H1 (cell line): ENCODE results near the gene NAXD. TPM values are rescaled to one million over a fixed set of nuclear protein-coding genes. Genes with fewer than 3 reads are reported as not detected.
A peak's percentile ranks its signal among the peaks of the same experiment; 100 is the strongest.

Source experiments
- CTCF ChIA-PET: fragments of 300-600 bp; sonication (Branson Sonifier 250); formaldehyde crosslinking; loops from one replicate; lab custom pipeline; 2021; ENCODE audit not compliant: partially characterized antibody; lab: Charles Lee
- POLR2A ChIA-PET: fragments of 300-600 bp; sonication (Branson Sonifier 250); formaldehyde crosslinking; loops from one replicate; lab custom pipeline; 2021; ENCODE audit warnings: inconsistent platforms; ENCODE audit not compliant: partially characterized antibody; lab: Charles Lee
- DNase-seq, 2 experiments: peaks; one replicate each; pipeline versions ENCODE4 v3.0.0 to v3.0.0-alpha.2; 2010 to 2022; ENCODE audit warnings: low spot score in 2 of 2, low read depth in 1 of 2, mixed read lengths in 1 of 2
- FAIRE-seq: peaks from 2 replicates; lab custom pipeline; 2011; peaks lifted over from hg19 to GRCh38; lab: Jason Lieb, UNC
- H2AFZ ChIP-seq: 2 replicates; pipeline ENCODE4 v1.8.1; 2012; ENCODE audit warnings: low read length, inconsistent platforms
- H2AK5ac ChIP-seq: 2 replicates; pipeline ENCODE4 v1.6.1; 2013; ENCODE audit warnings: low read depth, low read length
- H2BK120ac ChIP-seq: replicated peaks from 2 replicates; pipeline ENCODE3; 2013; ENCODE audit warnings: low read depth, low read length, inconsistent platforms
- H2BK12ac ChIP-seq: 2 replicates; pipeline ENCODE4 v1.6.1; 2013; ENCODE audit warnings: low read depth, low read length
- H2BK15ac ChIP-seq: 2 replicates; pipeline ENCODE4 v1.6.1; 2013; ENCODE audit warnings: low read length
- H2BK20ac ChIP-seq: 2 replicates; pipeline ENCODE4 v1.6.1; 2013; ENCODE audit warnings: low read length
- H2BK5ac ChIP-seq: 2 replicates; pipeline ENCODE4 v1.6.1; 2013; ENCODE audit warnings: low read depth, low read length
- H3K14ac ChIP-seq: 2 replicates; pipeline ENCODE4 v1.6.1; 2013; ENCODE audit warnings: inconsistent platforms; ENCODE audit not compliant: insufficient read length
- H3K18ac ChIP-seq: 2 replicates; pipeline ENCODE4 v1.6.1; 2013; ENCODE audit warnings: low read length; ENCODE audit errors: extremely low read depth
- H3K23ac ChIP-seq: 2 replicates; pipeline ENCODE4 v1.6.1; 2013; ENCODE audit warnings: inconsistent platforms; ENCODE audit not compliant: insufficient read length
- H3K23me2 ChIP-seq: 2 replicates; pipeline ENCODE4 v1.6.1; 2013; ENCODE audit warnings: low read depth, low read length
- H3K27ac ChIP-seq: 2 replicates; pipeline ENCODE4 v1.6.1; 2011; ENCODE audit warnings: low read depth, low read length, inconsistent platforms
- H3K27me3 ChIP-seq, 4 experiments: replicated peaks in 1 of 4; 1 replicate in 1 of 4; 2 replicates in 3 of 4; pipeline versions ENCODE4 v1.6.1 to v1.8.1; 2011 to 2013; ENCODE audit warnings: low read length in 3 of 4, mild to moderate bottlenecking in 3 of 4, inconsistent platforms in 2 of 4, mixed read lengths in 2 of 4, moderate library complexity in 1 of 4; ENCODE audit not compliant: control insufficient read depth in 3 of 4, insufficient read depth in 3 of 4; ENCODE audit errors: extremely low read depth in 1 of 4
- H3K36me3 ChIP-seq, 4 experiments: 2 replicates each; pipeline versions ENCODE4 v1.6.1 to v1.8.1; 2011 to 2013; ENCODE audit warnings: mild to moderate bottlenecking in 4 of 4, low read length in 3 of 4, moderate library complexity in 2 of 4, control low read depth in 1 of 4, inconsistent platforms in 1 of 4; ENCODE audit not compliant: insufficient read depth in 4 of 4, control insufficient read depth in 2 of 4
- H3K4ac ChIP-seq: replicated peaks from 2 replicates; pipeline ENCODE3; 2013; ENCODE audit warnings: low read length, low read depth, mixed read lengths, inconsistent platforms; ENCODE audit not compliant: insufficient read length
- H3K4me1 ChIP-seq, 4 experiments: replicated peaks in 1 of 4; 1 replicate in 1 of 4; 2 replicates in 3 of 4; pipeline versions ENCODE4 v1.6.1 to v1.8.1; 2011 to 2013; ENCODE audit warnings: low read length in 3 of 4, inconsistent platforms in 2 of 4, mixed read lengths in 1 of 4; ENCODE audit not compliant: insufficient read depth in 4 of 4, control insufficient read depth in 3 of 4
- H3K4me2 ChIP-seq, 2 experiments: 2 replicates each; pipeline versions ENCODE4 v1.6.1 to v1.8.1; 2011 to 2013; ENCODE audit warnings: low read depth in 2 of 2, low read length in 2 of 2, control low read depth in 1 of 2, inconsistent platforms in 1 of 2, mild to moderate bottlenecking in 1 of 2; ENCODE audit not compliant: insufficient read depth in 1 of 2
- H3K4me3 ChIP-seq, 4 experiments: fragments of 200-600, 300-600 bp in 1 of 4; sonication (generic), shearing (Covaris generic), sonication (Bioruptor Twin) in 1 of 4; 2 replicates each; pipeline versions ENCODE4 v1.5.1 to v1.8.1; 2011 to 2016; ENCODE audit warnings: low read length in 4 of 4, low read depth in 3 of 4, control low read depth in 2 of 4, inconsistent platforms in 2 of 4, mild to moderate bottlenecking in 2 of 4, mixed read lengths in 1 of 4, moderate library complexity in 1 of 4; ENCODE audit not compliant: insufficient read depth in 2 of 4; ENCODE audit errors: extremely low read depth in 1 of 4
- H3K56ac ChIP-seq: replicated peaks from 2 replicates; pipeline ENCODE3; 2013; ENCODE audit warnings: low read depth, mild to moderate bottlenecking, mixed read lengths, low read length, inconsistent platforms; ENCODE audit not compliant: insufficient read length
- H3K79me1 ChIP-seq: 2 replicates; pipeline ENCODE4 v1.6.1; 2013; ENCODE audit warnings: low read depth, low read length, control low read depth
- H3K79me2 ChIP-seq, 2 experiments: 2 replicates each; pipeline versions ENCODE4 v1.6.1 to v1.8.1; 2012 to 2013; ENCODE audit warnings: low read length in 2 of 2, mild to moderate bottlenecking in 2 of 2, inconsistent platforms in 1 of 2; ENCODE audit not compliant: insufficient read depth in 2 of 2, control insufficient read depth in 1 of 2
- H3K9ac ChIP-seq, 4 experiments: replicated peaks in 1 of 4; 1 replicate in 1 of 4; 2 replicates in 3 of 4; pipeline versions ENCODE4 v1.6.1 to v1.8.1; 2011 to 2013; ENCODE audit warnings: low read depth in 3 of 4, low read length in 3 of 4, control low read depth in 2 of 4, mild to moderate bottlenecking in 2 of 4, moderate library complexity in 2 of 4, inconsistent platforms in 1 of 4; ENCODE audit errors: extremely low read depth in 1 of 4
- H3K9me3 ChIP-seq, 2 experiments: 2 replicates each; pipeline versions ENCODE4 v1.6.1 to v1.8.1; 2012 to 2013; ENCODE audit warnings: mild to moderate bottlenecking in 2 of 2, moderate library complexity in 2 of 2, control low read depth in 1 of 2, inconsistent platforms in 1 of 2, low read depth in 1 of 2, low read length in 1 of 2, mixed read lengths in 1 of 2; ENCODE audit not compliant: insufficient read depth in 2 of 2
- H4K20me1 ChIP-seq, 2 experiments: replicated peaks in 1 of 2; 2 replicates each; pipeline versions ENCODE3 to v1.8.1; 2011 to 2013; ENCODE audit warnings: inconsistent platforms in 2 of 2, low read length in 2 of 2, mild to moderate bottlenecking in 1 of 2; ENCODE audit not compliant: insufficient read depth in 2 of 2, control insufficient read depth in 1 of 2
- H4K5ac ChIP-seq: 2 replicates; pipeline ENCODE4 v1.6.1; 2013; ENCODE audit warnings: low read length, low read depth, mixed read lengths, inconsistent platforms; ENCODE audit not compliant: insufficient read length
- H4K8ac ChIP-seq: 2 replicates; pipeline ENCODE4 v1.8.0; 2013; ENCODE audit warnings: mild to moderate bottlenecking, moderate library complexity, low read length, inconsistent platforms; ENCODE audit not compliant: insufficient read depth; ENCODE audit errors: extremely low read depth
- H4K91ac ChIP-seq: replicated peaks from 2 replicates; pipeline ENCODE3; 2013; ENCODE audit warnings: low read length, mixed read lengths, inconsistent platforms; ENCODE audit not compliant: insufficient read length
- CBX5 ChIP-seq: fragments of 300-800, 300-1000 bp; sonication (generic); IDR thresholded peaks from 2 replicates; pipeline ENCODE4 v1.7.1; 2016; ENCODE audit warnings: antibody characterized with exemption, low read length, low read depth
- EZH2 ChIP-seq: fragments of 200-600 bp; sonication (generic); IDR thresholded peaks from 2 replicates; pipeline ENCODE4 v1.7.1; 2012; ENCODE audit warnings: low read depth, mild to moderate bottlenecking, moderate library complexity, low read length, inconsistent platforms; ENCODE audit not compliant: severe bottlenecking
- FOSL1 ChIP-seq: IDR thresholded peaks from 2 replicates; pipeline ENCODE4 v1.6.1; 2011; ENCODE audit warnings: mild to moderate bottlenecking, low read depth, low read length, moderate library complexity; ENCODE audit not compliant: insufficient read depth
- HDAC6 ChIP-seq: IDR thresholded peaks from one replicate; pipeline ENCODE4 v1.7.1; 2012; ENCODE audit warnings: low read depth, mild to moderate bottlenecking, inconsistent platforms, low read length, moderate library complexity
- JUN ChIP-seq: IDR thresholded peaks from 2 replicates; pipeline ENCODE4 v1.6.1; 2011; ENCODE audit warnings: low read depth, mild to moderate bottlenecking, improper control_type of control experiment, low read length
- NRF1 ChIP-seq: IDR thresholded peaks from 2 replicates; pipeline ENCODE4 v1.6.1; 2011; ENCODE audit warnings: mild to moderate bottlenecking, low read depth, low read length, improper control_type of control experiment
- POLR2AphosphoS5 ChIP-seq: IDR thresholded peaks from 2 replicates; pipeline ENCODE4 v1.6.1; 2011; ENCODE audit warnings: low read depth, low read length
- RNF2 ChIP-seq: fragments of 200-900, 300-1000 bp; sonication (generic); IDR thresholded peaks from 2 replicates; pipeline ENCODE4 v1.7.1; 2016; ENCODE audit warnings: borderline replicate concordance, low read depth, mild to moderate bottlenecking, antibody characterized with exemption, low read length; ENCODE audit not compliant: poor library complexity, severe bottlenecking; ENCODE audit errors: missing control alignments
- RXRA ChIP-seq: IDR thresholded peaks from 2 replicates; pipeline ENCODE4 v1.6.1; 2011; ENCODE audit warnings: low read depth, mild to moderate bottlenecking, low read length, moderate library complexity; ENCODE audit not compliant: insufficient read depth
- TBP ChIP-seq: IDR thresholded peaks from 2 replicates; pipeline ENCODE4 v1.6.1; 2011; ENCODE audit warnings: low read depth, low read length, improper control_type of control experiment
- TCF12 ChIP-seq: IDR thresholded peaks from 2 replicates; pipeline ENCODE4 v1.6.1; 2011; ENCODE audit warnings: low read depth, mild to moderate bottlenecking, low read length
- WGBS, 2 experiments: shearing (Covaris generic) in 1 of 2; methylation state at CpG; one replicate each; pipeline versions ENCODE4 v1.1.6 to v1.1.7; 2013 to 2015; ENCODE audit warnings: low lambda C conversion rate in 2 of 2, mixed read lengths in 2 of 2, inconsistent platforms in 1 of 2, low coverage in 1 of 2, missing lambda C conversion rate in 1 of 2; ENCODE audit not compliant: insufficient replicate concordance in 2 of 2, insufficient coverage in 1 of 2, insufficient read length in 1 of 2; ENCODE audit errors: extremely low coverage in 1 of 2, missing lambda C conversion rate in 1 of 2; 5-methylcytosine and 5-hydroxymethylcytosine counted together
- polyA plus RNA-seq, 7 experiments: library from polyadenylated mRNA; depleted of rRNA in 3 of 7; stranded (reverse) in 5 of 7; unstranded in 2 of 7; fragments of >200 nt in 5 of 7; fragments of 200-250 nt in 2 of 7; gene quantifications; 1 replicate in 5 of 7; 2 replicates in 1 of 7; 4 replicates in 1 of 7; pipeline versions ENCODE4 v1.2.1 to v1.2.3, GENCODE V29; 2011 to 2013; ENCODE audit warnings: missing spikeins in 2 of 7, mixed read lengths in 2 of 7
- total RNA-seq: library from RNA; stranded (reverse); fragmentation: NEBNext Ultra II Directional; extraction: Animal tissue kit (Norgen Biotek cat#: 25700); gene quantifications from 2 replicates; pipeline ENCODE4 v1.2.1, GENCODE V29; 2021
- TF ChIP-seq, protein P1 (sequence below): IDR thresholded peaks from 2 replicates; pipeline ENCODE4 v1.6.1; 2012; ENCODE audit warnings: inconsistent platforms

Gene NAXD
- total and polyA plus RNA-seq, 2 of the 8 experiments (the other 6 are each of a cell fraction or from before 2014, with no cell fraction given) = 25.4 to 35.5 TPM

DNA sequence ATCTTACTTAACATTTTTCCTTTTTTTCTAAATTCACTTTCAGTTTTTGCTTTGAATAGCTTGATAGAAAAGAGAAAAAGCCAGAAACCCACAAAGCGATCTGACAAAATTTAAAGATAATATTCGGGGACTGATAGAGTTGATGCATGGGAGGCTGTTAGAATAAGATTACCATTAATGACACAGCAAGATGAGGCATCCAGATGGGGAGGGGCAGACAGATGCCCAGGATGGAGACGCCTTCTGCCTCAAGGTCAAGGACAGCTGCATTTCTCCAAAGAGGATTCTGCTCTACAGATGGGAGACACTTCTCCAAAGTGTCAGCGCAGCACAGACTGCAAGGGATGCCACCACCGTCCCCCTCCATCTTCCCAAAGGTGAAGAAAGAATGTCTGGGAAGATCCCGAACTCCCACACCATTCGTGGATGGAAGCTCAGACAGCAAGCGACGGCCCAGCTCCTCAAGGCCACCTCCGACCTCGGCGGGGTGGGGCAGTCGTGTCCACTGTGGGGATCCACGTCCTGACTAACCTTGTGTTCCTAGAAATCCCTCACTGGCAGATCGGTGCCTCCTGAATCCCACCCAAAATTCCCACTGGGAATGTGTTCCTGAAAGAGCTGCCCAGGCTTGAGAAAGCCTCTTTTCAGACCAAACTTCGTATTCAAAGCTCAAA lies 32.9 kb downstream of the NAXD start:
- Histone ChIP-seq H3K56ac (no peak overlapping the region), H3K4ac (no peak overlapping the region), H3K27me3 (no peaks in the 10 kb centered on the region), H3K79me2 (no peaks in the 10 kb centered on the region), H3K23me2 (no peaks in the 10 kb centered on the region), H3K23ac (no peak overlapping the region), H2BK20ac (no peak overlapping the region), H2AFZ (no peak overlapping the region), H2AK5ac (no peak overlapping the region), H3K36me3 (peaks cover 2 to 7% (median 7%) of the 10 kb centered on the region in 4 experiments; a peak in 4 of 8 replicates), H3K9ac (no peak overlapping the region), H4K91ac (no peak overlapping the region), H2BK120ac (no peak overlapping the region), H3K4me2 (no peak overlapping the region), H4K8ac (no peak overlapping the region), H3K9me3 (no peaks in the 10 kb centered on the region), H2BK15ac (no peak overlapping the region), H3K79me1 (peaks cover 2% of the 10 kb centered on the region; the same call in 1 of the 2 replicates), H4K5ac (no peak overlapping the region), H3K14ac (no peak overlapping the region), H3K4me1 (peaks cover 0 to 11% (median 7%) of the 10 kb centered on the region in 4 experiments; a peak in 5 of 7 replicates), H3K27ac (no peak overlapping the region), H3K4me3 (no peak overlapping the region), H3K18ac (no peak overlapping the region), H2BK5ac (no peak overlapping the region), H4K20me1 (peaks cover 6 to 15% of the 10 kb centered on the region in 2 experiments), H2BK12ac (no peak overlapping the region)
- FAIRE-seq (no peak), DNase-seq (peak in 1 of 2 experiments; percentile 39)
- POLR2A ChIA-PET = interaction anchor here (0.8 to 1.5 kb wide), 4 partner anchors 10 to 265 kb away, joined by 3 to 4 read pairs (median 4); partner anchors contain the start of gene NAXD
- CTCF ChIA-PET = interaction anchor here (0.6 to 2.0 kb wide), 9 partner anchors 10 to 1471 kb away, joined by 3 to 8 read pairs (median 4); no protein-coding TSS in a partner anchor
- 87% methylated on average over 16 of the region's 16 CpGs; no CpG with 5 or more reads in 1 of the 2 experiments for WGBS, 2 experiments
- TF ChIP-seq TBP (no peak), CBX5 (no peak), POLR2AphosphoS5 (no peak), RXRA (no peak), TCF12 (no peak), RNF2 (no peak), FOSL1 (no peak), JUN (no peak), HDAC6 (no peak), NRF1 (no peak), EZH2 (no peak)
- TF ChIP-seq, protein P1, sequence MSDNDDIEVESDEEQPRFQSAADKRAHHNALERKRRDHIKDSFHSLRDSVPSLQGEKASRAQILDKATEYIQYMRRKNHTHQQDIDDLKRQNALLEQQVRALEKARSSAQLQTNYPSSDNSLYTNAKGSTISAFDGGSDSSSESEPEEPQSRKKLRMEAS = no peak
